ENCODE results near the gene FSIP1. TPM values are rescaled to one million over a fixed set of nuclear protein-coding genes. Genes with fewer than 3 reads are reported as not detected.

The FSIP1 gene
- total RNA-seq, 4 donors from 2014 or later = 0.38 to 0.91 (median 0.57) TPM; not detected in 1

DNA sequence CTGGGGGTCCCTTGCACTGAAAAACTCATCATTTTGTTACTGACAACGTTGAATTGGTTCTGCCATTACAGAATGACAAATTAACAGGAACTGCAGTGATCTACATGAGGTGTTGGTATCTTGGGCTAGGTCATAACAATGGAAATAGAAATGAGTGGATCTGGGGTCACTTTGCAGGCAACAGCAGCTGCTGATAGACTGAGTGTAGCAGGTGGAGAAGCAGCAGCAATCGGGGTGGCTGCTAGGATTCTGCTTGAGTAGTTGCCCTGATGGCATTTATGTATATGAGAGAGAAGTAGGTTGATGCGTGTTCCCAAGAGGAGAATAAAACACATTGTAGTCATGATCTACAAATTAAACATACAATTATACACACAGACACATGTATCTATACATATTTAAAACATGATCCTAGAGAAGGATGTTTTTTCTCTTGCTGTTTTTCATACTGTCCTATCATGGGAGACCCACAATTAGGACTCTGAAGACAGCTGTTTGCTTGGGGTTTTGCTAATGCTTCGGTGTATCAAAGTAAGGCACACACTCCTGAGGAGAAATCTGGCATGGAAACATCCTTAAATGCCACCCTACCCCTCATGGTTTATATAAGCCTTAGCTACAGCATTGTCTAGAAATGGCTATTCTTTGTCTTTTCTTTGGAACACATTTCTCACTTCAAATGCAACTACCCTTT, 217.5 kb downstream of the FSIP1 start:
- TF ChIP-seq POLR2A (IDR thresholded peaks at IDR 0.05) = no peak
- TF ChIP-seq, protein P1, sequence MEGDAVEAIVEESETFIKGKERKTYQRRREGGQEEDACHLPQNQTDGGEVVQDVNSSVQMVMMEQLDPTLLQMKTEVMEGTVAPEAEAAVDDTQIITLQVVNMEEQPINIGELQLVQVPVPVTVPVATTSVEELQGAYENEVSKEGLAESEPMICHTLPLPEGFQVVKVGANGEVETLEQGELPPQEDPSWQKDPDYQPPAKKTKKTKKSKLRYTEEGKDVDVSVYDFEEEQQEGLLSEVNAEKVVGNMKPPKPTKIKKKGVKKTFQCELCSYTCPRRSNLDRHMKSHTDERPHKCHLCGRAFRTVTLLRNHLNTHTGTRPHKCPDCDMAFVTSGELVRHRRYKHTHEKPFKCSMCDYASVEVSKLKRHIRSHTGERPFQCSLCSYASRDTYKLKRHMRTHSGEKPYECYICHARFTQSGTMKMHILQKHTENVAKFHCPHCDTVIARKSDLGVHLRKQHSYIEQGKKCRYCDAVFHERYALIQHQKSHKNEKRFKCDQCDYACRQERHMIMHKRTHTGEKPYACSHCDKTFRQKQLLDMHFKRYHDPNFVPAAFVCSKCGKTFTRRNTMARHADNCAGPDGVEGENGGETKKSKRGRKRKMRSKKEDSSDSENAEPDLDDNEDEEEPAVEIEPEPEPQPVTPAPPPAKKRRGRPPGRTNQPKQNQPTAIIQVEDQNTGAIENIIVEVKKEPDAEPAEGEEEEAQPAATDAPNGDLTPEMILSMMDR (IDR thresholded peaks at IDR 0.05) = no peak
- no peaks in the 10 kb centered on the region for H3K4me1 ChIP-seq
- no peak overlapping the region for H3K4me3 ChIP-seq
- H3K9me3 ChIP-seq = no peaks in the 10 kb centered on the region
- DNase-seq = no peak
- no peaks in the 10 kb centered on the region for H3K36me3 ChIP-seq
- intact Hi-C loops (cut with DNase I) = no loop called here
- H3K27ac ChIP-seq = no peak overlapping the region
- WGBS, 2 donors = 82 to 91% methylated on average over 4 of the region's 4 CpGs
- H3K27me3 ChIP-seq = no peaks in the 10 kb centered on the region

DNA sequence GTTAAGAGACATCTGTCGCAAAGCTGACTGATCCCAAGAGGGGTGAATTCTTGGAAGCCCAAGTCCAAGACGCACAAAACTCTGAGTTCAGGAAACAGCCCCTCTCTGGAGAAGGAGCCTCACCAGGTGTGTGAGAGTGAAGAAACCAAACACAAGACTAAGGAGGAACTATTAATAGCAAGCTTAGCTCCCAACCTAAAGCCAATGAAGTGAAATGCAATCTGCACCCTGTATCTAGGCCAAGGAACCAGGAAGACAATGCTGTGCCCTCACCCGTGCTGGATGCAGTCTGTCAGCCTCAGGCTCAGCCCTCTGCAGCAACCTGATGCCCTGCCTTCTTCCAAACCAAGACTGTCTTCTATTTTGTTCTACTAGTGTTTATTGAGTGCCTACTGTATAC, 224.2 kb downstream of the FSIP1 start:
- Histone ChIP-seq H3K27me3 (no peaks in the 10 kb centered on the region), H3K9me3 (no peaks in the 10 kb centered on the region), H3K4me1 (peaks cover 0 to 32% (median 16%) of the 10 kb centered on the region in 3 donors), H3K36me3 (no peaks in the 10 kb centered on the region), H3K27ac (no peak overlapping the region), H3K4me3 (no peak overlapping the region)
- WGBS, 2 donors = 81 to 84% methylated on average over 3 of the region's 3 CpGs
- no peak for DNase-seq
- intact Hi-C loops (cut with DNase I) = no loop called here
- no peak for TF ChIP-seq POLR2A (IDR thresholded peaks at IDR 0.05)
- TF ChIP-seq, protein P1 (IDR thresholded peaks at IDR 0.05) = no peak

DNA sequence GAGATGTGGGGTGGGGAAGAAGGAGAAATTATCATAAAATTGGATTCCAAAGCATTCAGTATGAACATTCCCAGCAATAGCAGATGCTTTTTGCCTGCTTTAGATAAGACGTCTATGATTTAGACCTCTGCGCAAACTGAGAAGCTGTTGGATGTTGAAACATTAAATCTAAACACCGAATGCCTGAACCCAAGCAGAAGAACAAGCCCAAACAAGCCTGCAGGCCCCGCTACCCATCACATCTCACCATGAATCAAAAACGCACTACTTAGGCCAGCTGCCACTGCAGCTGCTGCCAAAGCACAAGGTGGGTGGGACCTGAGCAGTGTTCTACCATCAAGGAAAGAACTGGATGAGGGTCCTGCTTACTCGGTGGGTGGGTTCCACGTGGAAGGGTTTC, 226.2 kb downstream of the FSIP1 start:
- H3K9me3 ChIP-seq = no peaks in the 10 kb centered on the region
- H3K27ac ChIP-seq = no peak overlapping the region
- intact Hi-C loops (cut with DNase I) = no loop called here
- TF ChIP-seq, protein P1 (IDR thresholded peaks at IDR 0.05) = no peak
- TF ChIP-seq POLR2A (IDR thresholded peaks at IDR 0.05) = no peak
- H3K4me1 ChIP-seq = peaks cover 0 to 44% (median 19%) of the 10 kb centered on the region in 3 donors
- H3K27me3 ChIP-seq = no peaks in the 10 kb centered on the region
- no peak overlapping the region for H3K4me3 ChIP-seq
- no peaks in the 10 kb centered on the region for H3K36me3 ChIP-seq
- WGBS, 2 donors = 61% methylated on average over 4 to 7 of the region's 7 CpGs
- no peak for DNase-seq

DNA sequence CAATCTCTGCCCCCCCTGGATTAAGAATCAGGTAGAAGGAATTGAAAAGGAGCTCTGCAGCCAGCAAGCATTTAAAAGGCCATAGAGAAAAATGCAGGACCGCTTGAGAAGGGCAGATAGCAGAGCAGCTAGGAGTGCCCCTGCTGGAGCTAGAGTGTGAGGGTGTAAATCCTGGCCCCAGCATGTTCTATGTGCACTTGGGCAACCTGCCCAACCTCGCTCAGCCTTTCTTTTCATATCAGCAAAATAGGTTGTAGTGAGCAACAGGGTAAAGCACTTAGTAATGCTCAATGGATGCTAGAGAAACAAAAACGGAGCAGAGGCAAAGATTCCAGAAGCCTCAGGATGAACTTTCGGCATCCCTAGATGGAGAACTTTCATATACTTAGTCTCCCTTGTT, 226.8 kb downstream of the FSIP1 start:
- Histone ChIP-seq H3K4me3 (no peak overlapping the region), H3K27ac (no peak overlapping the region), H3K36me3 (no peaks in the 10 kb centered on the region), H3K9me3 (no peaks in the 10 kb centered on the region), H3K27me3 (no peaks in the 10 kb centered on the region), H3K4me1 (peaks cover 0 to 44% (median 19%) of the 10 kb centered on the region in 3 donors)
- intact Hi-C loops (cut with DNase I) = no loop called here
- DNase-seq = no peak
- 55 to 58% methylated on average over 4 of the region's 4 CpGs for WGBS, 2 donors
- no peak for TF ChIP-seq POLR2A (IDR thresholded peaks at IDR 0.05)
- TF ChIP-seq, protein P1 (IDR thresholded peaks at IDR 0.05) = no peak

DNA sequence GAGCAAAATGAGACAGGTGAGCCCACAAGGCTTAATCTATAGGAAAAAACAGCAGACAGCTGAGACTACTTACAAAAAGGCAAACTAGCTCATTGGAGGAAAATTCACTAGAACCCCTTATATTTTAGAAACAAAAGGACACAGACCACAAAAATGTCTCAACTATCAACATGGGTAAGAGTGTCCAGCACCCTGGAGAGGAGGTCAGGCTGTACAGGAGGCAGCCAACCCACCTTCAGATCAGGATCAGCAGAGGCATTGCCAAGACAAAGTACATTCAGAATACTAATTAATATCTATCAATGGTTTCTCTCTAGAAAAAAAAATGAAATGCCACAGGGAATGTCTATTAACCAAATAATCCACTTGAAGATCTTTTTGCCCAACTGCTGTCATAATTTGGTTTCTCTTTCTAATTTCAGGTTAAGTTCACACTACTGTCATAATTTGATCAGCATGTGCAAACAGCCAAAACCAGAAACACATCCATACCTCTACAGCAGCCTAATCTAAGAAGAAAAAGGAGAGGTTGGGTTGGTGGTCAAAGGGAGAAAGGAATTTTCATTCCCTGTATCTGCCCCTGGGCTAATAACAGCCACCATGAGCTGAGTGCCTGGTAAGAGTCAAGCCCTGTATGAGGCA, 227.8 kb downstream of the FSIP1 start:
- Histone ChIP-seq H3K36me3 (no peaks in the 10 kb centered on the region), H3K4me1 (peaks cover 0 to 44% (median 19%) of the 10 kb centered on the region in 3 donors), H3K27me3 (no peaks in the 10 kb centered on the region), H3K4me3 (no peak overlapping the region), H3K27ac (no peak overlapping the region), H3K9me3 (no peaks in the 10 kb centered on the region)
- TF ChIP-seq, protein P1 (IDR thresholded peaks at IDR 0.05) = no peak
- no peak for TF ChIP-seq POLR2A (IDR thresholded peaks at IDR 0.05)
- intact Hi-C loops (cut with DNase I) = no loop called here
- DNase-seq = no peak
